ENCODE measurements around the gene RUNX3. TPM values are rescaled to one million over a fixed set of nuclear protein-coding genes. Genes with fewer than 3 reads are reported as not detected.

Gene RUNX3
- total RNA-seq, 1 experiment from 2014 or later: 1.5 TPM

GRCh38 chr1:24870551-24871195 is 59.4 kb downstream of the RUNX3 start:
- no peak overlapping the region for H3K27ac Mint-ChIP-seq
- ChIA-PET POLR2A (no interaction called here), CTCF (interaction anchor here (1.1 to 2.0 kb wide), 2 partner anchors 9 to 39 kb away, joined by 3 to 4 read pairs; no protein-coding TSS in a partner anchor)
- no peaks in the 10 kb centered on the region for H3K9me3 Mint-ChIP-seq
- TF ChIP-seq PRRX2 (CRISPR knock-in tag; IDR thresholded peaks at IDR 0.05): no peak
- TF ChIP-seq OVOL2 (CRISPR knock-in tag; IDR thresholded peaks at IDR 0.05; ENCODE audit: borderline replicate concordance): no peak
- no peak for TF ChIP-seq ZNF281 (CRISPR knock-in tag; IDR thresholded peaks at IDR 0.05)
- no peak for TF ChIP-seq E2F4 (CRISPR knock-in tag; IDR thresholded peaks at IDR 0.05; ENCODE audit: borderline replicate concordance, low read depth)
- TF ChIP-seq FOXP4 (CRISPR knock-in tag; IDR thresholded peaks at IDR 0.05): no peak
- TF ChIP-seq JAZF1 (CRISPR knock-in tag; IDR thresholded peaks at IDR 0.05): no peak
- no peak for TF ChIP-seq ZSCAN18 (CRISPR knock-in tag; IDR thresholded peaks at IDR 0.05)
- no peak for TF ChIP-seq ESRRA (CRISPR knock-in tag; IDR thresholded peaks at IDR 0.05; ENCODE audit: borderline replicate concordance)
- no peak for TF ChIP-seq NFE2L1 (CRISPR knock-in tag; IDR thresholded peaks at IDR 0.05)
- TF ChIP-seq ATF3 (CRISPR knock-in tag; conservative IDR thresholded peaks at IDR 0.05): no peak
- no peak for TF ChIP-seq FOXP1 (CRISPR knock-in tag; IDR thresholded peaks at IDR 0.05; ENCODE audit: borderline replicate concordance)
- no peak for TF ChIP-seq CREB1 (CRISPR knock-in tag; IDR thresholded peaks at IDR 0.05)
- no peak for TF ChIP-seq AFF4 (CRISPR knock-in tag; IDR thresholded peaks at IDR 0.05; ENCODE audit: borderline replicate concordance)
- no peak for TF ChIP-seq ATF1 (CRISPR knock-in tag; IDR thresholded peaks at IDR 0.05)
- no peak for TF ChIP-seq STAT6 (CRISPR knock-in tag; conservative IDR thresholded peaks at IDR 0.05; ENCODE audit: low read depth)
- no peak for TF ChIP-seq RELA (CRISPR knock-in tag; IDR thresholded peaks at IDR 0.05; ENCODE audit: borderline replicate concordance)
- TF ChIP-seq TP53 (CRISPR knock-in tag; IDR thresholded peaks at IDR 0.05): no peak
- no peak for TF ChIP-seq IRF2 (CRISPR knock-in tag; IDR thresholded peaks at IDR 0.05; ENCODE audit: borderline replicate concordance, low read depth)
- no peak for TF ChIP-seq FOXJ3 (CRISPR knock-in tag; IDR thresholded peaks at IDR 0.05; ENCODE audit: borderline replicate concordance)
- TF ChIP-seq TEAD4 (CRISPR knock-in tag; IDR thresholded peaks at IDR 0.05): no peak
- H3K4me1 Mint-ChIP-seq: peaks cover 6% of the 10 kb centered on the region
- no peaks in the 10 kb centered on the region for H3K36me3 Mint-ChIP-seq
- no peak overlapping the region for H3K4me3 Mint-ChIP-seq
- ATAC-seq (no peak), DNase-seq (ENCODE audit: low spot score) (no peak)
- no peaks in the 10 kb centered on the region; the same call in 1 of the 2 replicates for H3K27me3 Mint-ChIP-seq (ENCODE audit: low read depth)

Measured in WTC11 (cell line).